GM21786 (cell line): ENCODE results near the gene GRIK4.
A peak's percentile ranks its signal among the peaks of the same experiment; 100 is the strongest.
"Not testable (repeated sequence)": the region's sequence is repeated elsewhere in the genome, so short reads cannot be mapped to it uniquely, and the experiment has no call there.

Source experiments
- ATAC-seq: cut with Tn5 transposase; IDR thresholded peaks from one replicate; pipeline ENCODE4 v1.9.1; 2021; ENCODE audit not compliant: unreplicated experiment

GRIK4 gene

DNA sequence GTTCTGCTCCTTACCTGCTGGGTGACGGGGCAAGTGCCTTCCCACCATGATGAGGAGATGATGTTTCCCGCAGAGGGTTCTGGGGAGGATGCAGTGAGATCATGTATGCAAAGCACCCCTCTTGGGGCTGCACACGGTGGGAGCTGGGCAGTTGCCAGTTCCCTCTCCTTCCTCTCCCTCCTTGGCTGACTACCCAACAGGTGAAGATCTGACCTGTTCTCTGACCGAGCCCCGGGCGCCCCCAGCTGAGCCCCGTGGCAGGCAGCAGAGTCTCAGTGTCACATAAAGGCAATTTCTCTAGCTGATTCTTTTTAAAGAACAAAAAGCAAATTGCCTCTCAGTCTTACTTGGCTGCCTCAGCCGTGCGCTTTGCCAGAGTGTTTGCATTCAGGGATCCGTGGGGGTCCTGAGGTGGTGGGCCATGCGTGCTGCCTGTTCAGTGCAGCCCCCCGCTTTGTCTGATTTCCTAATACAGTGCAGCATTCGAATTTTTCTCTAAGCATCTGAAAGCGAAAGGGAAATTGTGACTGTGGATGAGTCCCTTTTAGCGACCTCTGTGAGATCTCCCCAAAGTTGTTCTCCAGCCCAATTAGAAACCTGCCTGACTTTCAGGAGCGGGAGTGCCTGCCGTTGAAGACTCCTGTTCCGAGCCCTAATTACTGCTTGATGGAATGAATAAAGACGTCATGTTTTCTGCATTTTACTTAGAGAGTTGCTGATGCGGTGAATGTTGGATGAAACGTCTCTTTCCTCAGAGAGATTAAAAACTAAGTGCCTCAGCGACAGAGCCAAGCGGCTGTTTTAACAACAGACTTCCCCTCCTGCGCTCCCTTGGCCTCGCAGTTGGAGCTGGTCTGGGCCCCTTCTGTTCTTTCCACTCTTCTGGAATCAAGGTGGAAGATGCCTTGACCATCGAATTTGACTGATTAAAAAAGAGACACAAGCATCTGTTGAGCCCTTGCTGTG lies 86.0 kb downstream of the GRIK4 start:
- ATAC-seq: no peak

DNA sequence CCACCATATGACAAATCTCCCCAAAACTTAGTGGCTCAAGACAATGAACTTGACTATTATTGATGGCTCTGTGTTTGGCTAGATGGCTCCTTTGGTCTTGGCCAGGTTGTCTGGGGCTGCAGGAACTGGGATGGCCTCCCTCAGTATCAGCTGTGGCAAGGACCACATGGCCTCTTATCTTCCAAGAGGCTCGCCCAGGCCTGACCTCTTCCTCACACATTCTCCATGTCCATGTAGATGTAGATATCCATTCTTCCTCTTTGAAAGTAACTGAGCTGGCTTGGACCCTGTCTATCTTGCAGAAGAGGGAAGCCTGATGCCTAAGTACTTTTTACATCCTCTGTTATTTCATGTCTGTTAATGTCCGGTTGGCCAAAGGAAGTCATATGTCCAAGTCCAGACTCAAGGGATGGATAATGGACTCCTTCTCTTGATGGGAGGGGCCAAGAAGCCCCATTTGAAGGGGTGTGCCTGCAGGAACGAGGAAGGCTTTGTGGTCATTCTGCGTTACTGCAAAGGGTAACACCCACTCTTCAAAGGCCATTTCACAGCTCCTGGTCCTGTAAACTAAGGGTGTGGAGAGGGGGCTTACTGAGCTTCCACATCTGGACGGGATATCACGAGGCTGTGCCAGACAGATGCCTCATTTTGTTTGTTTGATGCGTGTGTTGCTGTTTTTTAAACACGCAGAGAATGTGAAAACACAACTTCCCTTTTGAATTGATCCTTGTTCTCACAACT lies 87.1 kb downstream of the GRIK4 start:
- ATAC-seq: no peak

DNA sequence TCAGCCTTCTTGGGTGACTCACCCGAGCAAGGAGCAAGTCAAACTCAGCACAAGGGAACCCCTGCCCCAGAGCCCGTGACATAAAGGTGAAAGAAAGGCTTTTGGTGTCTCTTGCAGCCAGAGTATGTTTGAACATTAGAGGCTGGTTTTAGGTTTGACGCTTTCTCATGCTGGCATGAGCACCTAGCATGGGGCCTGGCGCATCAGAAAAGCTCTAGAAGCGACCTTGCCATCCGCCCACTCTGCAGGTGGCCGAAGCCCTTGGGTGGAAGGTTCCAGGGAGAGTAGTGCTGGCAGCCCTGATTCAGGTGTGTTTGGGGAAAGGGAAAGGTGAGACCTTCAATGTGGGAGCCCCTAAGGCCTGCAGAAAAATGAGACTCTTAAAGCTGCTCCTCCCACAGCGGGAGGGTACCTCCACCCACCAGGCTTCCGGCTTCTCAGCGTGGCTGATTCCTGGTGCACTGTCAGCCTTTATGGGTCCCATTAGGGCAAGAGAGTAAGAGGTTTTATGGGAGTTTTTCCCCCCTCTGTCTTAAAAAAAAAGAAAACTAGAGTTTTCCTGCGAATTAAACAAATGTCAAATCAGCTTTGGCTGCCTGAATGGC lies 88.4 kb downstream of the GRIK4 start:
- no peak for ATAC-seq

DNA sequence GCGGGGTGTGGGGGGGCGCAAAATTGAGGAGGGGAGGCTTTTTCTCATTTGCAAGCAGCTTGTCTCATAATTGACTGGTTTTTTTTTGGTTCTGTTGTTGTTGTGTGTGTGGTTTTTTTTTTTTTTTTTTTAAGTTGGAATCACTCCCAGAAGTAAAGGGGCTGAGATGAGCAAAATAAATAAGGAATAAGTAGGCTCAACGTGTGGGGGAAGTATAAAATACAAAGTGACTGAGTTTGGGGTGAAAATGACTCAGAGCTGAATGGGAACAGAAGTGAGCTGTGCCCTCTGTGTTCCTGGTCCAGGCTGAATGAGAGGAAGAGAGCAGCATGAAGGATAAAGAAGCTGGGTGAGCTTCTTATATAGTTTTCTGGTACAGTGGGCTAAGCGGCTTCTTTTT lies 90.0 kb downstream of the GRIK4 start:
- no peak for ATAC-seq

DNA sequence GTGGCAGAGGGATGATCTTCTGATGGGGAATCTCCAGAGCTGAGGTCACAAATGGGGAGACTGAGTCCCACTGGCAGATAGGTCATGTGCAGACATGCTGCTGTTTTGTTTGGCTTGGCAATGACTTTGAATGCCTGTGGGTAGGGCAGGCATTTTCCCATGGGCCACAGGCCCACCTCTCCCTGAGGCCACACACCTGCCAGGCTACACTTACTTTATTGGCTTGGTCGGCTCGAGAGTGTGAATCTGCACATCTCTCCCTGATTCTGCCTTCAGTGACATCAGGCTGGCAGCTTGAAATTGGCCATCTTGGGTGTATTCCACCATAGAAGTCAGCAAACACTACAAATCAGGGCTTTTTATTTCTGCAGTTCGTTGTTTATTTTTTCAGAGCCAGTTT lies 91.5 kb downstream of the GRIK4 start:
- ATAC-seq: no peak

DNA sequence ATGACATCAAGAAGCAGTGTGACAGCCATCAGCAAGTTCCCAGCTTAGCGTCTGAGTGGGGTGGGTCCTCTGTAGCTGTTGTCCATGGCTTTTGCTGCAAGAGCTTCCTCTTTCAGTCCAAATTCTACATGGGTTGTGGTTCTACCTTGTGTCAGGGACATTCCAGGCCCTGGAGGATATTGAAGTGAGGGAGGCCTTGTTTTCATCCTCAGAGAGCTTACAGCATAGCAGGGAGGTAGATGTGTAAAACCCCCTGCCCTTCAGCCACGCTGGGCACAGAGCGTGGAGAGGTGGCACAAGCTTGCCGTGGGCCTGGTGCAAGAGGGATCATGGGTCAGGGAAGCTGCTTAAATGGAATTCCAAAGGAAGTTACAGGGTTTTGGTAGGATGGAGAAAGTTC lies 93.9 kb downstream of the GRIK4 start:
- ATAC-seq: no peak

DNA sequence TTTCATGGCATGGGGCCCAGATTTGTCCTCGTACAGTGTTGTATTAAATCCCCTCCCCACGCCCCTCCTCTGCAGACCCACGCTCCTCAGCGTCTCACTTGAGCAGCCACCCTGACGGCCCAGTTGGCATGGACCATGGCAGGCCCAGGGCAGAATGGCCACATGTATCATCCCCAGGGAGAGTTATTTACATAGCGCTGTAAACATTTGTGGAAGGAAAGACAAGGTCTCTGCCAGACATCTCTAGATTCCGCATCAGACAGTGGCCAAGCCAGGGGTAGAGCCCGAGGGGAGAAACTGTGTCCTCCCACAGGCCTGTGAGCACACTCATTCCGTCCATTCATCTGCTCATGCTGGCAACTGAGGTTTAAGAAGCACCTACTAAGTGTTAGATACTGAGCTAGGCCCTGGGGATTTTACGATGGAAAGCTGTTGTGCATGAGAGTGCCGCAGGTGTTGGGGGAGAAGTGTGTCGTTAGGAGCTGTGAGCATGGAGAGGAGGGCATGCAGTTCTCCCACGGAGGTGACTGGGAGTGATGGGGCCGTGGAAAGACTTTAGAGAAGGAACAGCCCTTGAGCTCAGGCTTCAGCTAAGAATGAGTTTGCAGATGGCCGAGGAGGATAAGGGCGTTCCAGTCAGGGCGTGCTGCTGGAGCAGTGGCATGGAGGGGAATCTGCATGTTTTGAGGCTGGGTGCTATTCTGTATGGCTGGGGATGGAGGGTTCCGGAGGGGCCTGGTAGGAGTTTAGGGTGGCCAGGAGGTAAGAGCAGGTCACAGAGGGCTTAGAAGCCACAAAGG lies 94.9 kb downstream of the GRIK4 start:
- no peak for ATAC-seq

DNA sequence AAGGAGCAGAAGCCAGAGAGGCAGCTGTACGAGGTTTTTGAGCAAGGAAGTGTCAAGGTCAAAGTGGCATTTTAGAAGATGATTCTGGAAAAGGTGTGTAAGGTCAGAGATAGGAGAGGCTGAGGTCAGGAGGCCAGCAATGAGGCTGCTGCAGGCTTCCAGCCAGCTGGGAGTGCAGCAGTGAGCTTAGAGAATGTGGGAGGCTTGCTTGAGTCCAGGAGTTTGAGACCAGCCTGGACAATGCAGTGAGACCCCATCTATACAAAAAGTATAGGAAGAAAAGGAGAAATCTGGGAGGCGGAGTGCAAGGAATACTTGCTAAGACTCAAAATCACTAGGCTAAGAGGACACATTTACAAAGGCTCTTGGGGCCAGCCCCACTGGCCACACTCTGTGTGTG lies 96.5 kb downstream of the GRIK4 start:
- no peak for ATAC-seq

DNA sequence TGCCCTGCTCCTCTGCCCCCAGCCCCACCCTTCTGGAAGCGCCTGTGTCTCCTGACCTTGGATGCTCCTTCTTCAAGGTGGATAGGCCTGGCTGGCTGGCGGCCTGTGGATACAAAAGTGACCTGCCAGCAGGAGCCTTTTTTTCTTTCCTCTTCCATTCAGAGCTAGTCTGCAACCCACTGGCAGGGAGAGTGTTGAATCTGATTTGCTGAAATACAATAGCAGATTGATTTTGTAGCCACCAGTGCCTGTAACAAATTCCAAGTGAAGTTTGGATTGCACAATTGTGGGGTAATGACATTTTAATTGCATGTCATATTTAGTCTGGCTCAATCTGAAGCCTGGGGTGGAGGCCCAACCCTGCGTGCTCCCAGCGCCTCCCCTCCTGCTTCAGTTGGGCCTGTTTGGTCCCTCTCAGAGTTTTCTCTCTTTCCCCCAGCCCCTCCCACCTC lies 97.2 kb downstream of the GRIK4 start:
- ATAC-seq: no peak

DNA sequence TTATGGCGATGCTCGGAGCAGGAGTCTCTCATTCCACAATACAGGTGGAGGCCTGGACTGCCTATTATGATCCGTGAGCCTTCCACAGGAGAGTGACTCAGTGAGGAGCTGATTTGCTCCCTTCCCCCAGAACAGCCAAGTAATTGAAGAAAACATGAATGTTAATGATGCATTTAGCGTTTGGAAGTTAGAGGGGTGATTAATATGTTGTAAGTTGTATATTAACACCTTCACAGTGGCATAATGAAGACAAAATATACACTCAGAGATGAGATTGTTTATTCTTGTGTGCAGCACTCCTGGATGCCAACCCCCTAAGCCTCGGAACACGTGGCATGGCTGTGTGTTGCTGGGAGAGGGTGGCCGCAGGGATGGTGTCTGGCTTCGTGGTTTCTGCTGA lies 98.6 kb downstream of the GRIK4 start:
- ATAC-seq: no peak

DNA sequence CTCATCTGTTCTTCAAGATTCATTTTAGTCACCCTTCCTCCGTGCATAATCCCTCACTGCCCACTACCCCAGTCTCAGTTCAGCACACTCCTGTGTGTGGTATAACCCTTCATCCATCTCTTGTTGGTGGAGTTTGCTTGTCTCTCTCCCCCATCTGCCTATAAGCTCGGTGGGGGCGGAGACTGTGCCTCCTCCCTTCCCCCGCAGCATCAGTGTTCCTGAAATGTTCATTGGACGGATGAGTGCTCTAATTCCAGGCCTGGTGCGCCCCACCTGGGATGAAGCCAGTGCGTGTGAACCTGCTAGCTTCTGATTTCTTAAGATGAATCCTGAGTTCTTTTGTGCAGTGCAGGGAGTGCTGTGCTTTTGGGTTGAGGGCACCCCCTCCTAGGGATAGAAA lies 100.0 kb downstream of the GRIK4 start:
- ATAC-seq: no peak

DNA sequence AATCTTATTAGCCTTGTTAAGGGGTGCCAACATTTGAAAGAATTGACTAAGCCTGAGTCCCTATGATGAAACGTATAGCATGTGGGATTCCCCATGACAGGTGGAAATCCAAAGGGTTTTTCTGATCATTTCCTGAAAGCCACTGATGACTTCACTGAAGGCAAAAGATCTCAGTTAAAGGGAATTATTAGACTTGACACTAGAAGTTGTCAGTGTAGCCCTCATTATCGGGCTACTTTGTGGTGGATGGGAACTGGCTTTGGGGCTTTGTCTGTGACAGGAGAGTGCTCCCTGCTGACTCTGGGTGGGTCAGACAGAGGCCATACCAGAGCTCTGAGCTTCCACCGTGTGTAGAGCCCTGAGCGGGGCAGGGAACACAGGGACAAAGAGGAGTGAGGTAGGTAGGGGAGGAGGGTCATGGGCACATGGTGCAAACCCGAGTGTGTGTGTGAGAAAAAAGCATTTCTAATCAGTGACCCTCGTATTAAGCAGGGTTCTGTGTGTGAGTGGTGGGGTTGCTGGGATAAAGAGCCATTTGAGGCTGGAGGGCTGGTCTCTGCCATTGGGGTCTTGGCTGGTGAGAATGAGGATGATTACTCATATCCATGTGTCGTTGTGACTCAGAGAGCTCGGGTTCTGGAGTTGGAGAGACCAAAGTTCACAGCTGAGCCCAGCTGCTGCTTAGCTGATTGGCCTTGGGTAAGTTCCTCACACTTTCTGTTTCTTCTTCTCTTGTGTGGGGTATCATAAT lies 101.1 kb downstream of the GRIK4 start:
- ATAC-seq: peak; percentile 82

DNA sequence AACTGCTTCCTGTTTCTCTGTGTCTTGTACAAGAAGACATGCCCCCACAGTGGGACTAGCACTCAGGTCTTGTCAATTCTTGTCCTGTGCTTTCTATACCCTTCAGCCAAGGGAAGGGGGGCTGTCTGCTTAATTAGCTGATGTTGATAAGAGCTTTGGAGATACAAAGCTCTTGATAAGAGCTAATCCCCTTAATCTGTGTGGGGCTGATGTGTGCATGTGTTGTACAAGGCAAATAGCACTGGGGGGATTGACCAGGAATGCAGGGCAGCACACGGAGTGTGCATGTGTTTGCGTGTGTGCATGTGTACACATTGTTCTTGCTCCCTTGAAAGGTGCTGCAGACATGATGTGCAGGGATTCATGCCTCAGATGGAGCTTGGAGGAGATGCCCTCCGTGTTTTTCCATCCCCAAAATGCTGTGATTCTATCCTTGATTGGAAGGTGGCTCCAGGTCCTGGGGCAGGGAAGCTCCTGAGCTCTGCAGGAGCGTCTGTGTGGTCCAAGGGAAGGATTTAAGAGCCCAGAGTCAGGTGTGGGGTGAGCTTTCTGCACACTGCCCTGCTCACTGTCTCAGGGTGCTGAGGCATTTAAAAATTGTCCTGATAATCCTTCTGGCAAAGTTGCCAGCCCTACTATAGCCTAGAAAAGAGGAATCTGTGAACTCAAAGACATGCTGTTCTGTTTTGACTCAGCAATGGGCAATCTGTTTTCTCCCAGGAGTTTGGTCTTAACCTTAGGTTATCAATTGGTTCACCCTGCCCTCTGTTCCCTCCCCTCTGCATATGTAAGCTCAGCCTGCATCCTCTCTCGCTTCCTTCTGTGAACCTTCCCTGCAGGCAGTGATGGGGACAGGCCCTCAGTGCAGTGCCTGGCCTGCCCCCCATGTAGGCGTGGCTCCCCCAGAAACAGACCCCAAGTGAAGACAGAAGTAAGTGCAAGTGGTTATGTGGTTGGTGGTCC lies 102.0 kb downstream of the GRIK4 start:
- peak; percentile 76 for ATAC-seq

DNA sequence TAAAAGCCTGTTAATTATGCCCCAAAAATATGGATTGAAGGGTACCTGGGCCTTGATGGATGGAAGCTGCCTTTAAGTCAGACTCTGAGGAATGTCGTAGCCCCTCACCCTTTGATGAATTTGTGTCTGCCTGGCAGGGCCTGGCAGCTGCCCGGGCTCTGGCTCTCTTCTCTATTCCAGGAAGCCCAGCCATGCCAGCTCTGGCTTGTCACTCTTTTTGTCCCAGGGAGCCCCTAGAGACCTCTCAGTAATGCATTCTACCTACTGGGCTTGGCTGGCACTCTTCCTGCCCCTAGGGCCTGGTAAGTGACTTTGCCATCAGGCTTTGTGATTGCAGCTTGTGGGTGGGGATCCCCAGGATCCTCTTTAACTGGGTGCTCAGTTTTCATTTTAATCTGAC lies 103.8 kb downstream of the GRIK4 start:
- ATAC-seq: no peak

DNA sequence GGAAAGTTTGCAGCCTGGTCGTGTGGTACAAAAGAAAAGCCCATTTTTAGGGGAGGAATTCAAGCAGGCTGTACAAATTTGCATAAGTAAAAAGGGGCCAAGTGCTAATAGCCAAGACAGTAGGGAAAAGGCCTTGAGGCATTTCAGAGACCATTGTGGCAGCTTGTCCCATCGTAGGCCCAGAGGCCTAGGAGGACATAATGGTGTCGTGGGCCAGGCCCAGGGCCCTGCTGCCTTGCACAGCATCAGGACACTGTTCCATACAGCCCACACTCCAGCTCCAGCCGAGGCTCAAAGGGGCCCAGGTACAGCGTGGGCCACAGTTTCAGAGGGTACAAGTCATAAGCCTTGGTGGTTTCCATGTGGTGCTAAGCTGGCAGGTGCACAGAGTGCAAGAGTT lies 106.9 kb downstream of the GRIK4 start:
- no peak for ATAC-seq

DNA sequence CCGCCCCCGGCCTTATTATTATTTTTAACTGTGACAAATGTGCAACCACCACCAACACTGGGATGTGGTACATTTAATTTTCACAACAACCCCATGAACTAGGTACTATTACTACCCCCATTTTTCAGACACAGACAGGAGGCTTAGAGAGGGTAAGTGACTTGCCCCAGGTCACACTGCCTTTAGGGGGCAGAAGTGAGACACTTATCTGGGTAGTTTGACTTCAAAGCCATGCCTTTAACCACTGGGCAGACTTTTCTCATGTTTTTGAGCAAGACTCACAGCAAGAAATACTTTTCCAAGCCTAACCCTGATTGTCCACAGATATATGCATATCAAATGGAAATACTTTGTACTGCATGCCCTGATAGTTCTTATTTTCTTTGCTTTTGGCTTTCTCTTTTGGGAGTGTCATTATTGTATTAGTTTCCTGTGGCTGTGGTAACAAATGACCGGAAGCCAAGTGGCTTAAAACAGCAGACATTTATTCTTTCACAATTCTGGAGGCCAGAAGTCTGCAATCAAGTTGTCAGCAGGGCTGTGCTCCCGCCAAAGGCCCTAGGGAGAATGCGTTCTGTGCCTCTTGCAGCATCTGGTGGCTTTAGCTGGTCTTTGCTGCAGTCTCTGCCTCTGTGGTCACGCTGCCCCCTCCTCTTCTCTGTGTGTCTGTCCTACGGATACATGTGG lies 110.8 kb downstream of the GRIK4 start:
- peak; percentile 47 for ATAC-seq

DNA sequence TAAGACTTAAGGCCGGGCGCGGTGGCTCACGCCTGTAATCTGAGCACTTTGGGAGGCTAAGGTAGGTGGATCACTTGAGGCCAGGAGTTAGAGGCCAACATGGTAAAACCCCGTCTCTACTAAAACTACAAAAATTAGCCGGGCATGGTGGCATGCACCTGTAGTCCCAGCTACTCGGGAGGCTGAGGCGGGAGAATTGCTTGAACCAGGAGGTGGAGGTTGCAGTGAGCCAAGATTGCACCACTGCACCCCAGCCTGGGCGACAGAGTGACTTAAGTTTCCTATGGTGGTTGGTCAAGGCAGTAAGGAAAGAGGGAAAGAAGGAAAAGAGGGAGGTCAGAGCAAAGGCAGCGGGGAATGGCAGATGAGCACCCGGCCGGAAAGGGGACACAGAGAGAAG lies 113.4 kb downstream of the GRIK4 start:
- ATAC-seq: not testable (repeated sequence)

DNA sequence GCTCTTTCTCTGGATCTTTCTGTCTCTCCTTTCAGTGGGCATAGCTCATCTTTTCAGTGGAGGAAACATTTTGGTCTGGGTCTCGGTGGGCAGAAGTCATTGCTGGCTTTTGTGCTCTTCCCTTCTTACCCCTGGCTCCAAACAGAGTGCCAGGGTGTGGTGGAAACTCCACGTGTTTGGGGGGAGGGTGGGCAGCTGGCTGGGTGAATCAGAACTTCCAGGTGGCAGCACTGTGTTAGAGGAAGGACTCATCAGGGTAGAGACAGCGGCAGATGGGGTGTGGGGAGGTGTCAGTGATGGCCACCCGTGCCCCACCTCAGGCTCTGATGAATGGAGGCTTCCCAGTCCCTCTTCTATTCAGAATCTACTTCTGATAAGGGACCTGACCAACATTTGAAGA lies 114.0 kb downstream of the GRIK4 start:
- ATAC-seq: no peak
